ENCODE measurements around the gene LRIG3. TPM values are rescaled to one million over a fixed set of nuclear protein-coding genes. Genes with fewer than 3 reads are reported as not detected.
"Not testable (repeated sequence)": the region's sequence is repeated elsewhere in the genome, so short reads cannot be mapped to it uniquely, and the experiment has no call there.

Gene LRIG3
- total and polyA plus RNA-seq, 11 donors = 1.8 to 8.9 (median 4.6) TPM

DNA sequence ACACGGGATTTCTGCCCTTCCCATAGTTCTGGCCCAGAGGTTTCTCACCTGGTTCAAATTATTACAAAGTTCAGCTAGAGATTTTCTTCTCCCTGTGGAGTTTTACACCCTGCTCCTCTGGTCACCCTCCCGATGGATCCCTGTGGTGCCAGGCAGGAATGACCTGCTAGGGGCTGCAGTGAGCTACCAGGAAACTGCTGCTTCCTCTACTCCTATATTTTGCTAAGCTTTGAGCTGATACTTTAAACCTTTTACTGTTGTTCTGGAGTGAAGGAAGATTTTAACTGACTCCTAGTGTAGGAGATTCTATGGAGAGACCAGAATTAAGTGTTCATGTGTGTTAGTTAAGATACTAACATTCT is 30.4 kb upstream of the LRIG3 start:
- no peak for TF ChIP-seq POLR2A (IDR thresholded peaks at IDR 0.05)
- TF ChIP-seq, protein P1, sequence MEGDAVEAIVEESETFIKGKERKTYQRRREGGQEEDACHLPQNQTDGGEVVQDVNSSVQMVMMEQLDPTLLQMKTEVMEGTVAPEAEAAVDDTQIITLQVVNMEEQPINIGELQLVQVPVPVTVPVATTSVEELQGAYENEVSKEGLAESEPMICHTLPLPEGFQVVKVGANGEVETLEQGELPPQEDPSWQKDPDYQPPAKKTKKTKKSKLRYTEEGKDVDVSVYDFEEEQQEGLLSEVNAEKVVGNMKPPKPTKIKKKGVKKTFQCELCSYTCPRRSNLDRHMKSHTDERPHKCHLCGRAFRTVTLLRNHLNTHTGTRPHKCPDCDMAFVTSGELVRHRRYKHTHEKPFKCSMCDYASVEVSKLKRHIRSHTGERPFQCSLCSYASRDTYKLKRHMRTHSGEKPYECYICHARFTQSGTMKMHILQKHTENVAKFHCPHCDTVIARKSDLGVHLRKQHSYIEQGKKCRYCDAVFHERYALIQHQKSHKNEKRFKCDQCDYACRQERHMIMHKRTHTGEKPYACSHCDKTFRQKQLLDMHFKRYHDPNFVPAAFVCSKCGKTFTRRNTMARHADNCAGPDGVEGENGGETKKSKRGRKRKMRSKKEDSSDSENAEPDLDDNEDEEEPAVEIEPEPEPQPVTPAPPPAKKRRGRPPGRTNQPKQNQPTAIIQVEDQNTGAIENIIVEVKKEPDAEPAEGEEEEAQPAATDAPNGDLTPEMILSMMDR (IDR thresholded peaks at IDR 0.05) = no peak

DNA sequence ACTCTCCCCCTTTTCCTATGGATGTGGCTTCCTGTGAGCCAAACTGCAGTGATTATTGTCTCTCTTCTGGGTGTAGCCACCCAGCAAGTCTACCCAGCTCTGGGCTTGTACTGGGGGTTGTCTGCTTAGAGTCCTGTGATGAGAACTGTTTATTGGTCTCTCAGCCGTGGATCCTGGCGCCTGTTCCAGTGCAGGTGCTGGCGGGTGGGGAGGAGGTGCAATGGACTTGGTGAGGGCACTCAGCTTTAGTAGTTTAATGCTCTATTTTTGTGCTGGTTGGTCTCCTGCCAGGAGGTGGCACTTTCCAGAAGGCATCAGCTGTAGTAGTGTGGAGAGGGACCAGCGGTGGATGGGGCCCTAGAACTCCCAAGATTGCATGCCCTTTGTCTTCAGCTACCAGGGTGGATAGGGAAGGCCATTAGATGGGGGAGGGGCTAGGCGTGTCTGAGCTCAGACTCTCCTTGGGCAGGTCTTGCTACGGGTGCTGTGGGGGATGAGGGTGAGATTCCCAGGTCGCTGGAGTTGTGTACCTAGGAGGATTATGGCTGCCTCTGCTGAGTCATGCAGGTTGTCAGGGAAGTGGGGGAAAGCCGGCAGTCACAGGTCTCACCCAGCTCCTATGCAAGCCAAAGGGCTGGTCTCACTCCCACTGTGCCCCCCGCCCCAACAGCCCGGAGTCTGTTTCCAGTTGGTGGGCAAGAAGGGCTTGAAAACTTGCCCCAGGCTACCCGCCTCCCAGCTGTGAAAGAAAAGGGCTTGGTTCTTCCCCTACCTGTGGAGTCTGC is 29.8 kb upstream of the LRIG3 start:
- H3K9me3 ChIP-seq = peaks cover 0 to 17% (median 0%) of the 10 kb centered on the region in 12 donors
- H3K27me3 ChIP-seq; ATAC-seq; H3K4me3 ChIP-seq; DNase-seq; H3K36me3 ChIP-seq; intact Hi-C loops (cut with DNase I); H3K4me1 ChIP-seq; H3K27ac ChIP-seq: not testable (repeated sequence)
- WGBS, 4 donors = 70 to 80% (median 75%) methylated on average over 11 of the region's 11 CpGs

More for the DNA sequence above, 30.4 kb upstream of the LRIG3 start:
- 39 to 64% (median 51%) methylated on average over 2 of the region's 2 CpGs for WGBS, 4 donors
- intact Hi-C loops (cut with DNase I) = no loop called here
- H3K9me3 ChIP-seq = peaks cover 0 to 15% (median 0%) of the 10 kb centered on the region in 12 donors
- H3K4me3 ChIP-seq = no peak overlapping the region
- no peak for DNase-seq
- ATAC-seq = no peak
- H3K36me3 ChIP-seq = no peaks in the 10 kb centered on the region
- H3K4me1 ChIP-seq = no peaks in the 10 kb centered on the region
- no peaks in the 10 kb centered on the region for H3K27me3 ChIP-seq
- no peak overlapping the region for H3K27ac ChIP-seq

DNA sequence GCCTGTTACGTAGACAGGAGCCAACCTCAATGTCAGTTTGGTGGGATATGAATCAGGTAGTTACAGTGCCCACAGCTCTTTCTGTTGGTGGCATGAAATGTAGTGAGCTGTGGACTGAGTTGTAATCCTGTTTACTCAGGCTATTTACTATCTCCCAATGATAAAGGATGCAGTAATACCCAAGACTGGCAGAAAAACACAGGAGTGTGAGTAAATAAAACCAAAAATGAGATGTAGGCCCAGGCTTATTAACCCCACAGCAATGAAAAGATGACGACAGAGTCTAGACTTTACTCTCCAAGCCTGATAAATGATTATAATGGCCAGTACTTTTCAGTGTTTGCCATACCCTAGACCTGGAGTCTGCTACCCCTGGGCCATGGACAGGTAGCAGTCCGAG is 22.8 kb upstream of the LRIG3 start:
- Histone ChIP-seq H3K36me3 (no peaks in the 10 kb centered on the region), H3K4me3 (no peak overlapping the region), H3K27ac (no peak overlapping the region), H3K4me1 (no peaks in the 10 kb centered on the region), H3K9me3 (peaks cover 0 to 6% (median 0%) of the 10 kb centered on the region in 12 donors), H3K27me3 (no peaks in the 10 kb centered on the region)
- no peak for DNase-seq
- WGBS, 4 donors = 88 to 94% (median 92%) methylated on average over 3 of the region's 3 CpGs
- ATAC-seq = no peak
- TF ChIP-seq, protein P1 (IDR thresholded peaks at IDR 0.05) = no peak
- TF ChIP-seq POLR2A (IDR thresholded peaks at IDR 0.05) = no peak
- intact Hi-C loops (cut with DNase I) = no loop called here

DNA sequence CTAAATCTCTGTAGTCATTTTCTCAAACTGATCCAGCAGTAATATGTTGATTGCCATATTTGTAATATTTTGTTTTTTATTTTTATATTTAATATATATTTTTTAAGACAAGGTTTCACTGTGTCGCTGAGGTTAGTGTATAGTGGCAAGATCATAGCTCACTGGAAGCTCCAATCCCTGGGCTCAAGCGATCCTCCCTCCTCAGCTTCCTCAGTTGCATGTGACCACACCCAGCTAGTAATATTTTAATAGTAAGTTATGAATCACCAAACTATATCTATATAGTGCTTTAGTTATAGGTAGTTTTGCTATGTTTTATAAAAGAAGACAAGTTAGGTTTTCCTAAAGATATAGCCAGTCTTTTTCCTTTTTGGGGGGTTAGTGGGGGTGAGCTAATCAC is 22.0 kb upstream of the LRIG3 start:
- intact Hi-C loops (cut with DNase I) = no loop called here
- ATAC-seq (no peak), DNase-seq (no peak)
- 70 to 83% (median 78%) methylated on average over 2 of the region's 2 CpGs for WGBS, 4 donors
- Histone ChIP-seq H3K9me3 (peaks cover 0 to 6% (median 0%) of the 10 kb centered on the region in 12 donors), H3K4me3 (no peak overlapping the region), H3K4me1 (no peaks in the 10 kb centered on the region), H3K36me3 (no peaks in the 10 kb centered on the region), H3K27ac (no peak overlapping the region), H3K27me3 (no peaks in the 10 kb centered on the region)
- TF ChIP-seq POLR2A (IDR thresholded peaks at IDR 0.05) = no peak
- TF ChIP-seq, protein P1 (IDR thresholded peaks at IDR 0.05) = no peak

Data from heart left ventricle (tissue), 16 donors.